SK-N-SH (cell line): ENCODE results near the gene SIPA1. TPM values are rescaled to one million over a fixed set of nuclear protein-coding genes. Genes with fewer than 3 reads are reported as not detected.

Experiments used
- CTCF ChIA-PET: fragments of 300-600, 350-600 bp; formaldehyde crosslinking; extraction: SDS; loops from one replicate; lab custom pipeline; 2021; lab: Yijun Ruan, JAX
- POLR2A ChIA-PET: fragments of 350-600 bp; sonication (Branson Sonifier 250); formaldehyde crosslinking; extraction: SDS; loops from one replicate; lab custom pipeline; 2020; ENCODE audit warnings: antibody characterized with exemption, inconsistent platforms; lab: Yijun Ruan, JAX
- DNase-seq: peaks from one replicate; pipeline ENCODE4 v3.0.0; 2012
- H2AFZ ChIP-seq: fragments of 200-600 bp; sonication (generic); 2 replicates; pipeline ENCODE4 v1.8.1; 2016; ENCODE audit warnings: antibody characterized with exemption, mild to moderate bottlenecking, low read depth
- H3F3A ChIP-seq: fragments of 200-600 bp; sonication (generic); replicated peaks from 2 replicates; pipeline ENCODE3; 2016; ENCODE audit warnings: antibody characterized with exemption, mild to moderate bottlenecking; ENCODE audit not compliant: insufficient read depth
- H3K27ac ChIP-seq, 2 experiments: fragments of 200-500 bp in 1 of 2; fragments of 200-600 bp in 1 of 2; sonication (Bioruptor generic) in 1 of 2; sonication (generic), shearing (Covaris generic) in 1 of 2; 2 replicates each; pipeline versions ENCODE4 v1.5.1 to v1.6.1; 2014 to 2016; ENCODE audit warnings: low read depth in 2 of 2, inconsistent platforms in 1 of 2, low read length in 1 of 2, mild to moderate bottlenecking in 1 of 2, mixed read lengths in 1 of 2
- H3K27me3 ChIP-seq: fragments of 200-600 bp; sonication (generic), shearing (Covaris generic); 2 replicates; pipeline ENCODE4 v1.6.1; 2016; ENCODE audit warnings: mixed run types; ENCODE audit not compliant: insufficient read depth
- H3K36me3 ChIP-seq, 2 experiments: fragments of 200-500 bp in 1 of 2; fragments of 200-600 bp in 1 of 2; sonication (Bioruptor generic) in 1 of 2; sonication (generic) in 1 of 2; replicated peaks in 1 of 2; 2 replicates each; pipeline versions ENCODE3 to v1.5.1; 2014 to 2016; ENCODE audit warnings: low read length in 1 of 2, mild to moderate bottlenecking in 1 of 2; ENCODE audit not compliant: insufficient read depth in 2 of 2, control insufficient read depth in 1 of 2
- H3K4me1 ChIP-seq, 2 experiments: fragments of 200-500 bp in 1 of 2; fragments of 200-600 bp in 1 of 2; sonication (Bioruptor generic) in 1 of 2; sonication (generic), shearing (Covaris generic) in 1 of 2; 2 replicates each; pipeline versions ENCODE4 v1.5.1 to v1.6.1; 2014 to 2016; ENCODE audit warnings: low read depth in 1 of 2, low read length in 1 of 2, mixed run types in 1 of 2; ENCODE audit not compliant: insufficient read depth in 2 of 2, control insufficient read depth in 1 of 2
- H3K4me2 ChIP-seq: fragments of 200-600 bp; sonication (generic), shearing (Covaris generic); 2 replicates; pipeline ENCODE4 v1.6.1; 2017; ENCODE audit warnings: mixed run types
- H3K4me3 ChIP-seq, 2 experiments: fragments of 200-500 bp in 1 of 2; fragments of 200-600 bp in 1 of 2; sonication (Bioruptor generic) in 1 of 2; sonication (generic), shearing (Covaris generic) in 1 of 2; 2 replicates each; pipeline versions ENCODE4 v1.5.1 to v1.8.1; 2014 to 2016; ENCODE audit warnings: low read depth in 2 of 2, inconsistent platforms in 1 of 2, low read length in 1 of 2, mild to moderate bottlenecking in 1 of 2, mixed read lengths in 1 of 2, moderate library complexity in 1 of 2
- H3K79me2 ChIP-seq: fragments of 200-600 bp; sonication (generic); 2 replicates; pipeline ENCODE4 v1.8.1; 2017; ENCODE audit warnings: mild to moderate bottlenecking; ENCODE audit not compliant: insufficient read depth
- H3K9ac ChIP-seq: fragments of 200-600 bp; sonication (generic); 2 replicates; pipeline ENCODE4 v1.6.1; 2017; ENCODE audit warnings: mixed run types
- H3K9me2 ChIP-seq: fragments of 200-600 bp; sonication (generic); 2 replicates; pipeline ENCODE4 v1.6.1; 2017; ENCODE audit warnings: mixed run types
- H3K9me3 ChIP-seq: fragments of 200-600 bp; sonication (generic); 2 replicates; pipeline ENCODE4 v1.6.1; 2017; ENCODE audit warnings: mixed run types, mild to moderate bottlenecking, moderate library complexity
- H4K20me1 ChIP-seq: fragments of 200-600 bp; sonication (generic); 2 replicates; pipeline ENCODE4 v1.6.1; 2017; ENCODE audit warnings: mild to moderate bottlenecking, mixed run types; ENCODE audit not compliant: insufficient read depth
- FOXJ3 ChIP-seq: sonication (generic); formaldehyde crosslinking; IDR thresholded peaks from 2 replicates; pipeline ENCODE4 v1.5.1; 2020; ENCODE audit warnings: mild to moderate bottlenecking, missing genetic modification reagents
- MEF2A ChIP-seq: IDR thresholded peaks from 2 replicates; pipeline ENCODE4 v1.4.0; 2012; ENCODE audit warnings: low read depth, borderline replicate concordance
- MXI1 ChIP-seq: IDR thresholded peaks from 2 replicates; pipeline ENCODE4 v1.6.1; 2012; ENCODE audit warnings: mild to moderate bottlenecking, low read depth, low read length, improper control_type of control experiment
- NRF1 ChIP-seq: IDR thresholded peaks from 2 replicates; pipeline ENCODE4 v1.6.1; 2012; ENCODE audit warnings: low read depth, mild to moderate bottlenecking, low read length
- RAD21 ChIP-seq: IDR thresholded peaks from 2 replicates; pipeline ENCODE4 v1.6.1; 2012; ENCODE audit warnings: mild to moderate bottlenecking, low read length
- RXRA ChIP-seq: IDR thresholded peaks from 2 replicates; pipeline ENCODE4 v1.4.0; 2012; ENCODE audit warnings: low read depth, mild to moderate bottlenecking, borderline replicate concordance
- SMC3 ChIP-seq: IDR thresholded peaks from 2 replicates; pipeline ENCODE4 v1.6.1; 2012; ENCODE audit warnings: low read depth, low read length, improper control_type of control experiment
- USF2 ChIP-seq: fragments of 150-350 bp; IDR thresholded peaks from 2 replicates; pipeline ENCODE4 v1.6.1; 2017; ENCODE audit warnings: antibody characterized with exemption, low read length, low read depth, borderline replicate concordance
- WGBS: methylation state at CpG from one replicate; pipeline ENCODE4 v1.1.6; 2017; ENCODE audit warnings: low lambda C conversion rate; 5-methylcytosine and 5-hydroxymethylcytosine counted together
- polyA plus RNA-seq, 3 experiments: library from polyadenylated mRNA; depleted of rRNA; stranded (reverse); fragments of >200 nt; gene quantifications; 2 replicates each; pipeline ENCODE4 v1.2.3, GENCODE V29; 2012
- TF ChIP-seq, protein P1 (sequence below): fragments of 200-600 bp; sonication (generic); IDR thresholded peaks from 2 replicates; pipeline ENCODE4 v1.6.1; 2017; ENCODE audit warnings: antibody characterized with exemption, mild to moderate bottlenecking, moderate library complexity

Gene SIPA1
- polyA plus RNA-seq, 1 of the 3 experiments (the other 2 are of a cell fraction), result 18.7 TPM

- no peaks in the 10 kb centered on the region for H3K9me2 ChIP-seq
- H3K9ac ChIP-seq, result no peak overlapping the region
- DNase-seq, result no peak
- ChIA-PET CTCF (interaction anchor here (0.9 to 4.4 kb wide), 20 partner anchors 8 to 398 kb away, joined by 3 to 42 read pairs (median 6); partner anchors contain the start of genes KAT5, RELA and SIPA1), POLR2A (interaction anchor here (1.2 to 2.8 kb wide), 2 partner anchors 13 to 87 kb away, joined by 3 to 11 read pairs; partner anchors contain the start of genes KAT5 and SIPA1)
- H2AFZ ChIP-seq, result no peak overlapping the region
- WGBS, result 83% methylated on average over 13 of the region's 30 CpGs
- TF ChIP-seq FOXJ3 (CRISPR knock-in tag) (no peak), NRF1 (no peak), MEF2A (no peak), MXI1 (no peak), USF2 (no peak)
- no peaks in the 10 kb centered on the region for H3K4me1 ChIP-seq
- H3K4me3 ChIP-seq, result no peak overlapping the region
- no peaks in the 10 kb centered on the region for H4K20me1 ChIP-seq
- H3K4me2 ChIP-seq, result no peak overlapping the region
- peaks cover 15% of the 10 kb centered on the region; the same call in 1 of the 2 replicates for H3K79me2 ChIP-seq
- H3K27me3 ChIP-seq, result no peaks in the 10 kb centered on the region
- H3K36me3 ChIP-seq, result peaks cover 16 to 85% of the 10 kb centered on the region in 2 experiments
- no peak overlapping the region for H3K27ac ChIP-seq
- no peaks in the 10 kb centered on the region for H3K9me3 ChIP-seq
- H3F3A ChIP-seq, result no peaks in the 10 kb centered on the region
Observed at GRCh38 chr11:65624931-65625627, 12.8 kb upstream of the SIPA1 start.

DNA sequence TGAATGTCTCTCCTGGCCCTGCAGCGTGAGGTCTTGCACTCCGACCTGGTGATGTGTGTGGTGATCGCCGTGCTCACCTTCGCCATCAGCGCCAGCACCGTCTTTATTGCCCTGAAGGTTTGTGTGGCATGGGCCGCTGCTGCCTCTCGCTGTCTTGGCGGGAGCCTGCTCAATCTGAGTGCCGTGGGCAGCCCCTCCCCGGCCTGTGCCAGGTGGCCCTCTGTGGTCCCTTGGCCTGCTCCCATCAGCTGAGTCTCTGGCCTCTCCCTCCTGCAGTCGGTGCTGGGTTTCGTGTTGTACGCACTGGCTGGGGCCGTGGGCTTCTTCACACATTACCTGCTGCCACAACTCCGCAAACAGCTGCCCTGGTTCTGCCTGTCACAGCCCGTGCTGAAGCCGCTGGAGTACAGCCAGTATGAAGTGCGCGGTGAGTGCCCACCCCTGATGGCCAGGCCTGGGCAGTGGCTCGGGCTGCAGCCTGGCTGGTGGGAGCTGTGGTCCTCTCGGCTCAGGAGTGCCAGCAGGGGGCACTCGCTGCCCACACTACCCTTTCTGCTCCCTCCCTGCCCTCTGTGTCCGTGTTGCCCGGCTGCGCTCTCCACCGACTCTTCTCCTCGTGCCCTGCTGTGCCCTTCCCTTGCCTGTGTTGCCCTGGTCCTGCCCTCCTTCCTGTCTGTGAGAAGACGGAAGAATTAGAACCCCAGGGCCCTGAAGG, 12.1 kb upstream of the SIPA1 start:
- peak; percentile 89 for DNase-seq
- 83% methylated on average over 9 of the region's 30 CpGs for WGBS
- Histone ChIP-seq H3K4me3 (no peak overlapping the region), H2AFZ (no peak overlapping the region), H3K79me2 (peaks cover 8% of the 10 kb centered on the region; the same call in 1 of the 2 replicates), H3K9ac (no peak overlapping the region), H3K4me2 (no peak overlapping the region), H3K9me2 (no peaks in the 10 kb centered on the region), H3F3A (no peaks in the 10 kb centered on the region), H3K4me1 (no peaks in the 10 kb centered on the region), H3K27me3 (no peaks in the 10 kb centered on the region), H3K9me3 (no peaks in the 10 kb centered on the region), H3K27ac (no peak overlapping the region), H3K36me3 (peaks cover 22 to 85% of the 10 kb centered on the region in 2 experiments), H4K20me1 (no peaks in the 10 kb centered on the region)
- ChIA-PET CTCF (interaction anchor here (0.8 to 4.4 kb wide), 25 partner anchors 8 to 397 kb away, joined by 3 to 42 read pairs (median 6); partner anchors contain the start of genes KAT5, RELA and SIPA1), POLR2A (interaction anchor here (1.2 to 2.8 kb wide), 3 partner anchors 11 to 86 kb away, joined by 3 to 11 read pairs (median 4); partner anchors contain the start of genes KAT5, PCNX3 and SIPA1)
- TF ChIP-seq, protein P1, sequence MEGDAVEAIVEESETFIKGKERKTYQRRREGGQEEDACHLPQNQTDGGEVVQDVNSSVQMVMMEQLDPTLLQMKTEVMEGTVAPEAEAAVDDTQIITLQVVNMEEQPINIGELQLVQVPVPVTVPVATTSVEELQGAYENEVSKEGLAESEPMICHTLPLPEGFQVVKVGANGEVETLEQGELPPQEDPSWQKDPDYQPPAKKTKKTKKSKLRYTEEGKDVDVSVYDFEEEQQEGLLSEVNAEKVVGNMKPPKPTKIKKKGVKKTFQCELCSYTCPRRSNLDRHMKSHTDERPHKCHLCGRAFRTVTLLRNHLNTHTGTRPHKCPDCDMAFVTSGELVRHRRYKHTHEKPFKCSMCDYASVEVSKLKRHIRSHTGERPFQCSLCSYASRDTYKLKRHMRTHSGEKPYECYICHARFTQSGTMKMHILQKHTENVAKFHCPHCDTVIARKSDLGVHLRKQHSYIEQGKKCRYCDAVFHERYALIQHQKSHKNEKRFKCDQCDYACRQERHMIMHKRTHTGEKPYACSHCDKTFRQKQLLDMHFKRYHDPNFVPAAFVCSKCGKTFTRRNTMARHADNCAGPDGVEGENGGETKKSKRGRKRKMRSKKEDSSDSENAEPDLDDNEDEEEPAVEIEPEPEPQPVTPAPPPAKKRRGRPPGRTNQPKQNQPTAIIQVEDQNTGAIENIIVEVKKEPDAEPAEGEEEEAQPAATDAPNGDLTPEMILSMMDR, result peak; percentile 54
- TF ChIP-seq SMC3 (peak; percentile 45), RXRA (no peak), RAD21 (peak; percentile 69)
